Peyer's patch (tissue), 4 donors: Measurements from ENCODE around the gene LHFPL2. TPM values are rescaled to one million over a fixed set of nuclear protein-coding genes. Genes with fewer than 3 reads are reported as not detected.
A peak's percentile ranks its signal among the peaks of the same experiment; 100 is the strongest.

Source experiments
- DNase-seq, 3 donors: peaks; one replicate each; pipeline ENCODE4 v3.0.0-alpha.2; 2017 to 2019
- H3K27ac ChIP-seq, 4 donors: fragments of 200-600 bp; sonication (generic); one replicate each; pipeline ENCODE4 v1.5.1; 2016 to 2019
- H3K27me3 ChIP-seq, 2 donors: fragments of 200-600 bp; sonication (generic); one replicate each; pipeline ENCODE4 v1.5.1; 2019
- H3K36me3 ChIP-seq, 3 donors: fragments of 200-600 bp; sonication (generic); one replicate each; pipeline ENCODE4 v1.5.1; 2016 to 2019
- H3K4me1 ChIP-seq, 4 donors: fragments of 200-600 bp; sonication (generic); one replicate each; pipeline ENCODE4 v1.5.1; 2016 to 2019
- H3K4me3 ChIP-seq, 4 donors: fragments of 200-600 bp; sonication (generic); 1 replicate in 3 of 4; 2 replicates in 1 of 4; pipeline ENCODE4 v1.5.1; 2016 to 2019; ENCODE audit warnings: mild to moderate bottlenecking in 1 of 4
- H3K9me3 ChIP-seq, 4 donors: fragments of 200-600 bp; sonication (generic); one replicate each; pipeline ENCODE4 v1.5.1; 2016 to 2019; ENCODE audit warnings: mild to moderate bottlenecking in 1 of 4
- POLR2A ChIP-seq, 2 donors: fragments of 450-650 bp; IDR thresholded peaks; one replicate each; pipeline ENCODE4 v1.5.1; 2017; ENCODE audit warnings: antibody characterized with exemption in 2 of 2, mild to moderate bottlenecking in 2 of 2, moderate library complexity in 2 of 2
- total RNA-seq, 4 donors: library from RNA; depleted of rRNA; stranded (reverse); fragments of >200 nt; gene quantifications; one replicate each; pipeline ENCODE4 v1.1.0, GENCODE V29; 2016
- TF ChIP-seq, protein P1 (sequence below), 6 experiments: fragments of 450-650 bp in 4 of 6; fragments of 200-600 bp in 2 of 6; sonication (generic) in 1 of 6; IDR thresholded peaks; one replicate each; pipeline ENCODE4 v1.5.1; 2017 to 2019; ENCODE audit warnings: antibody characterized with exemption in 6 of 6, mild to moderate bottlenecking in 3 of 6, moderate library complexity in 1 of 6

The LHFPL2 gene
- total RNA-seq, 4 donors from 2014 or later = 22.3 to 63.4 (median 55.7) TPM

DNA sequence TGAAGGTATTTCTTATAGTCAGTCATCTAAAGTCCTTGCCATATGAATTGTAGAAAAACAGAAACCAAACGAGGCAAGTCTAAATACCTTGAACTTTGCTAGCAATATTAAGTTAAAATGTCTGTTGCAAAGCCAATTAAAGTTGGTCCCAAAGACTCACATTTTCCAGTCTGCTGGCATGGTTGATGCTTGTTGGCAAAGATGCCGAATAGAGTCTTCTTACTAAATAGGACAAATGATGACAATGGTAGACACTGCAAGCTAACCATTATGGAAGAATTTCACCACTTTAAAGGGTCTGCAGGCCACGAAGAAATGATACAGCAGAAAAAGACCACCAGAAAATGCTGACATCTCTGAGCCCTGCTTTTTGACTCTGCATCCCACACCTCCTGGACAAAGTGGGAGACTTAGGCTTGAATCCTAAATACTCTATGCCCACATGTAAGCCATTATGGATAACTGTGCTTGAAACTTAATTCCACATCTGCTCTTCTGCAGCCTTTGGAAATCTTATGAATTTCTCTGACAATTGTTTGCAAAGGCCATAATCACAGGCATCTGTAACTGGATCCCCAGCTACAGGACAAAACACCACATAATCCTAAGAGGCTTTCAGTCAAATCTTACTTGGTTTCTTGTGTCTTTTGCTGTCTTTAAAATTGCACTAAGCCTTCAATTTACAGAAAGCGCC is 61.3 kb downstream of the LHFPL2 start:
- Histone ChIP-seq H3K27ac (peak overlapping the region in 1 of 4 donors; percentile 4), H3K4me1 (peaks cover 0 to 13% (median 0%) of the 10 kb centered on the region in 4 donors)

DNA sequence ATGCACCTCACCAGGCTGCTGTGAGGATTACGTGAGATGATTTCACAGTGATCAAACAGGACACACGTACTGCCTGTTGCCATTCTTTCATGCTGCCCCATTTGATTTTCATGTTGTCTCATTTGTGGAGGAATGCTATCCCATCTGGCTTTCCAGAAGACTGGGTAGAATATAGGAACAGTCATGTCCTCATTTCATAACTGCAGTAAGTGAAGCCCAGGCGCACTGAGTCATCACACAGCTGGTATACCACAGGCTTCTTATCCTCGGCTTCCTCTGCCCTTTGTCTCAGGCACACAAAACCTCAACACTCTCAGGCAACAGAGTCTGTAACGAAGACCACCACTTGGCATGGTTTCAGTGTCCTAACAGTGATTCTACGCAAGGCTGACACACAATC is 62.3 kb downstream of the LHFPL2 start:
- H3K4me3 ChIP-seq = no peak overlapping the region
- no peak for TF ChIP-seq POLR2A (IDR thresholded peaks at IDR 0.05)
- TF ChIP-seq, protein P1, sequence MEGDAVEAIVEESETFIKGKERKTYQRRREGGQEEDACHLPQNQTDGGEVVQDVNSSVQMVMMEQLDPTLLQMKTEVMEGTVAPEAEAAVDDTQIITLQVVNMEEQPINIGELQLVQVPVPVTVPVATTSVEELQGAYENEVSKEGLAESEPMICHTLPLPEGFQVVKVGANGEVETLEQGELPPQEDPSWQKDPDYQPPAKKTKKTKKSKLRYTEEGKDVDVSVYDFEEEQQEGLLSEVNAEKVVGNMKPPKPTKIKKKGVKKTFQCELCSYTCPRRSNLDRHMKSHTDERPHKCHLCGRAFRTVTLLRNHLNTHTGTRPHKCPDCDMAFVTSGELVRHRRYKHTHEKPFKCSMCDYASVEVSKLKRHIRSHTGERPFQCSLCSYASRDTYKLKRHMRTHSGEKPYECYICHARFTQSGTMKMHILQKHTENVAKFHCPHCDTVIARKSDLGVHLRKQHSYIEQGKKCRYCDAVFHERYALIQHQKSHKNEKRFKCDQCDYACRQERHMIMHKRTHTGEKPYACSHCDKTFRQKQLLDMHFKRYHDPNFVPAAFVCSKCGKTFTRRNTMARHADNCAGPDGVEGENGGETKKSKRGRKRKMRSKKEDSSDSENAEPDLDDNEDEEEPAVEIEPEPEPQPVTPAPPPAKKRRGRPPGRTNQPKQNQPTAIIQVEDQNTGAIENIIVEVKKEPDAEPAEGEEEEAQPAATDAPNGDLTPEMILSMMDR (IDR thresholded peaks at IDR 0.05) = no peak
- H3K27ac ChIP-seq = no peak overlapping the region
- no peak for DNase-seq
- no peaks in the 10 kb centered on the region for H3K27me3 ChIP-seq
- H3K36me3 ChIP-seq = no peaks in the 10 kb centered on the region
- peaks cover 0 to 4% (median 0%) of the 10 kb centered on the region in 4 donors for H3K4me1 ChIP-seq
- H3K9me3 ChIP-seq = no peaks in the 10 kb centered on the region

More for the DNA sequence above, 61.3 kb downstream of the LHFPL2 start:
- no peaks in the 10 kb centered on the region for H3K27me3 ChIP-seq
- no peak for DNase-seq
- H3K36me3 ChIP-seq = no peaks in the 10 kb centered on the region
- TF ChIP-seq, protein P1 (IDR thresholded peaks at IDR 0.05) = no peak
- no peak for TF ChIP-seq POLR2A (IDR thresholded peaks at IDR 0.05)
- no peak overlapping the region for H3K4me3 ChIP-seq
- H3K9me3 ChIP-seq = no peaks in the 10 kb centered on the region

DNA sequence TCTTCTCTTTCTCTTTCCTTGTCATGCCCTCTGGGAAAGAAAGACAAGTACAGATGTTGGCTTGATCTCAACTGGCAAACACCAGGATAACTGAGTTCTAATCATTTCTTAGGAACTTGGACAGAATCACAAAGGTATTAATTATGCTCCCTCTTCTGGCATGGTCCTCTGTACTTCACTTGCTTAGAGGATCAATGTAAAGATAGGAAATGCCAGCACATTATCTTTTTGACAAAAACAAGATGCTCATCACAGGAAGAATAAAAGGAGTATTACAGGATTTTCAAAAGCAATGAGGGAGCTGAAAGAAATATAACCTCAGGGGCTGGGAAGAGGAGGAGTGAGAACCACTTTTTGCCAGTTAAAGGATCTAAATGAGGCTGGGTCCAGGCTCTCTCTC is 70.6 kb downstream of the LHFPL2 start:
- Histone ChIP-seq H3K9me3 (no peaks in the 10 kb centered on the region), H3K36me3 (no peaks in the 10 kb centered on the region), H3K4me3 (no peak overlapping the region), H3K4me1 (peaks cover 0 to 9% (median 3%) of the 10 kb centered on the region in 4 donors), H3K27ac (no peak overlapping the region), H3K27me3 (no peaks in the 10 kb centered on the region)
- DNase-seq = no peak
- TF ChIP-seq POLR2A (IDR thresholded peaks at IDR 0.05) = no peak
- TF ChIP-seq, protein P1 (IDR thresholded peaks at IDR 0.05) = no peak

DNA sequence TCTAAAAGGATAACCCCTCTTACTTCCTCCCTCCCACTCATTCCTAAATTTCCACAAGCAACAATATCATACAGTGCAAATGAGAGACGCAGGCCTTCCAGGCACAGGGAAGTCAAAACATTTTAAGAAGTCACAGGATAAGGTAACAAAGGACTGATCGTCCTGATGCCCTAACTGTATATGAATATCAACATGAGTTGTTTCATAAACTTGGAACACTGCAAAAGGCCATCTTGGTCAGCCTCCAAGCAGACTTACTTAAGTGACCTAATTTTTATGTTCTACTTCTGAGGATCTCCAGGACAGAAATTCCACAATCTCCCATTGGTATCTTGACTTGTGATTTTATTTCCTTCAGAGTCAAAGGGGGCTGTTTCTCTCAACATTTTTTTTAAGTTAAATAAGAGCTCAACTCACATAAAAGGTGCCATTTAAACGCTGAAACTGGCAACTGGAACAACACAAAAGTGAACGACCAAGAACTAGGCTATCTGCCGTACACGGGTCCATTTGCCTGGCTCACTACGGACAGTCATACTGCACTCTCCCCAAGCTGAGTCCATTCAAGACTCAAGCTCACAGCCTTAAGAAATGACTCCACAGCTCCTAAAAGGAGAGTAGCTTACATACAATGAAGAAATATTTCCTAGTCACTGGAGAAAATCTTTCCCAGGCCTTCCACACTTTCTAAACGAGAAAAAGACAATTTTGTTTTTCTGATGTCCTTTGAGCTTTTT is 71.3 kb downstream of the LHFPL2 start:
- H3K27me3 ChIP-seq = no peaks in the 10 kb centered on the region
- TF ChIP-seq, protein P1 (IDR thresholded peaks at IDR 0.05) = no peak
- no peak for TF ChIP-seq POLR2A (IDR thresholded peaks at IDR 0.05)
- DNase-seq = no peak
- peaks cover 0 to 9% (median 3%) of the 10 kb centered on the region in 4 donors for H3K4me1 ChIP-seq
- no peaks in the 10 kb centered on the region for H3K36me3 ChIP-seq
- no peak overlapping the region for H3K4me3 ChIP-seq
- H3K27ac ChIP-seq = peak overlapping the region in 1 of 4 donors; percentile 24
- no peaks in the 10 kb centered on the region for H3K9me3 ChIP-seq

DNA sequence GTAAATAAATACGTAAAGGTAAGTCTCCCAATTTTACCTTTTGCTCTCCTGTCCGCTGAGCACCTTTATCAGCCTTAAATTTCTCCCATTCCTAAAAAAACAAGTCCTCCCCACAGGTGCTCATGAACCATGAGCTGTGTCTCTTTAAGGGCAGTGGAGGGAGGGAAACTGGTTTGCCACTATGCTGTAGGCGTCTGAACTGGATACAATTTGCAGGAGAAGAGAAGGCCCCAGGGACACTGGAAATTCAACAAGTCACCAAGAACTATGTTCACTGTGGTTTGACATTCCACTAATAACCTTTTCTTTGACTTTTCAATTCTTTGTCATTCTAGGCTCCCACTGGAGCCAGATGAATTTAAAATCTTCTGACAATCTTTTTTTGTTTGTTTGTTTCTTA is 72.2 kb downstream of the LHFPL2 start:
- Histone ChIP-seq H3K27me3 (no peaks in the 10 kb centered on the region), H3K36me3 (no peaks in the 10 kb centered on the region), H3K27ac (no peak overlapping the region), H3K4me1 (peaks cover 0 to 9% (median 3%) of the 10 kb centered on the region in 4 donors), H3K9me3 (no peaks in the 10 kb centered on the region), H3K4me3 (no peak overlapping the region)
- DNase-seq = no peak
- no peak for TF ChIP-seq POLR2A (IDR thresholded peaks at IDR 0.05)
- TF ChIP-seq, protein P1 (IDR thresholded peaks at IDR 0.05) = no peak
